Measurements from ENCODE around the gene ANKRD40.

ANKRD40 gene

GRCh38 chr17:50697663-50698272 lies 9.9 kb downstream of the ANKRD40 start:
- Histone ChIP-seq H3K27me3 (ENCODE audit: insufficient read depth, low read length) (no peaks in the 10 kb centered on the region), H2BK120ac (ENCODE audit: insufficient read depth, low read length, poor library complexity) (no peak overlapping the region), H3K18ac (ENCODE audit: low read length) (no peak overlapping the region), H3K79me1 (ENCODE audit: low read length) (no peaks in the 10 kb centered on the region), H4K8ac (ENCODE audit: low read depth, low read length) (no peak overlapping the region), H3K79me2 (ENCODE audit: control insufficient read depth, insufficient read depth, low read length, poor library complexity) (peaks cover 2% of the 10 kb centered on the region), H3K9me3 (ENCODE audit: insufficient read depth, low read depth, low read length) (peaks cover 1% of the 10 kb centered on the region), H4K12ac (ENCODE audit: low read depth, low read length) (no peak overlapping the region), H3K9ac (ENCODE audit: low read length) (no peak overlapping the region), H3K27ac (ENCODE audit: low read depth, low read length) (no peak overlapping the region), H3K14ac (ENCODE audit: low read length) (no peak overlapping the region), H4K91ac (ENCODE audit: low read depth, low read length) (no peak overlapping the region), H2BK12ac (ENCODE audit: low read length) (no peak overlapping the region), H3K4me1 (ENCODE audit: control insufficient read depth in 1 of 2, insufficient read depth in 2 of 2, low read length in 2 of 2) (no peaks in the 10 kb centered on the region), H3K4ac (ENCODE audit: low read depth, low read length) (no peak overlapping the region), H3K4me3 (ENCODE audit: low read depth, low read length) (no peak overlapping the region), H3K23ac (ENCODE audit: low read length) (no peak overlapping the region), H3K36me3 (ENCODE audit: control insufficient read depth in 1 of 2, insufficient read depth in 2 of 2, low read length in 2 of 2) (peaks cover 26 to 39% of the 10 kb centered on the region in 2 experiments), H2AFZ (ENCODE audit: insufficient read depth, low read length, poor library complexity) (no peak overlapping the region), H2AK5ac (ENCODE audit: low read length) (no peak overlapping the region), H3K4me2 (ENCODE audit: low read length) (no peak overlapping the region), H2BK5ac (ENCODE audit: low read depth, low read length, poor library complexity) (no peak overlapping the region)
- no CpG with 5 or more reads among the region's 3 CpGs for WGBS (ENCODE audit: extremely low coverage, insufficient coverage, insufficient read length)
- no peak for DNase-seq

DNA sequence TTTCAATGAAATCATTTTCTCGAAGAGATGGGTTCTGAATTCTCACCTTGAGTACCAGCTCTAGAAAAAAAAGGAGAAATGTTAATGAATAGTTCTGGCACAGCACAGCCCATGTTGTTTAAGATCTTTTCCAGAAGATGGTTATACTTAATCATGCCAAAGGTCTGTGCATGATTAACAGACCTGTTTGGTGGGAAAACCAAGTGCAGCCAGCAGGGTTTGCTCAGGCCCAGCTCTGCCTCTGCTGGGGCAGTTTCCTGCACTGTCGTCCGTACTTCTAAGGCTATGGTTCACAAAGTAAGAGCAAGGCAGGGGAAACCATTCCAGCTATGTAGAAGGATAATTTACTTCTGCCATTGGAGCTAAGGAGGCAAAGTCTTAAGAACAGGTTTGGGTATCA lies 10.7 kb downstream of the ANKRD40 start:
- Histone ChIP-seq H3K79me2 (ENCODE audit: control insufficient read depth, insufficient read depth, low read length, poor library complexity) (no peaks in the 10 kb centered on the region), H3K4ac (ENCODE audit: low read depth, low read length) (no peak overlapping the region), H3K4me3 (ENCODE audit: low read depth, low read length) (no peak overlapping the region), H2AFZ (ENCODE audit: insufficient read depth, low read length, poor library complexity) (no peak overlapping the region), H3K27ac (ENCODE audit: low read depth, low read length) (no peak overlapping the region), H4K12ac (ENCODE audit: low read depth, low read length) (no peak overlapping the region), H3K36me3 (ENCODE audit: control insufficient read depth in 1 of 2, insufficient read depth in 2 of 2, low read length in 2 of 2) (peaks cover 27 to 40% of the 10 kb centered on the region in 2 experiments), H3K4me1 (ENCODE audit: control insufficient read depth in 1 of 2, insufficient read depth in 2 of 2, low read length in 2 of 2) (no peaks in the 10 kb centered on the region), H2BK12ac (ENCODE audit: low read length) (no peak overlapping the region), H3K14ac (ENCODE audit: low read length) (no peak overlapping the region), H3K27me3 (ENCODE audit: insufficient read depth, low read length) (no peaks in the 10 kb centered on the region), H2BK5ac (ENCODE audit: low read depth, low read length, poor library complexity) (no peak overlapping the region), H2AK5ac (ENCODE audit: low read length) (no peak overlapping the region), H3K4me2 (ENCODE audit: low read length) (no peak overlapping the region), H3K79me1 (ENCODE audit: low read length) (no peaks in the 10 kb centered on the region), H3K9ac (ENCODE audit: low read length) (no peak overlapping the region), H4K8ac (ENCODE audit: low read depth, low read length) (no peak overlapping the region), H4K91ac (ENCODE audit: low read depth, low read length) (no peak overlapping the region), H3K18ac (ENCODE audit: low read length) (no peak overlapping the region), H3K23ac (ENCODE audit: low read length) (no peak overlapping the region), H3K9me3 (ENCODE audit: insufficient read depth, low read depth, low read length) (peaks cover 1% of the 10 kb centered on the region), H2BK120ac (ENCODE audit: insufficient read depth, low read length, poor library complexity) (no peak overlapping the region)
- no peak for DNase-seq
- no CpG with 5 or more reads among the region's 3 CpGs for WGBS (ENCODE audit: extremely low coverage, insufficient coverage, insufficient read length)

DNA sequence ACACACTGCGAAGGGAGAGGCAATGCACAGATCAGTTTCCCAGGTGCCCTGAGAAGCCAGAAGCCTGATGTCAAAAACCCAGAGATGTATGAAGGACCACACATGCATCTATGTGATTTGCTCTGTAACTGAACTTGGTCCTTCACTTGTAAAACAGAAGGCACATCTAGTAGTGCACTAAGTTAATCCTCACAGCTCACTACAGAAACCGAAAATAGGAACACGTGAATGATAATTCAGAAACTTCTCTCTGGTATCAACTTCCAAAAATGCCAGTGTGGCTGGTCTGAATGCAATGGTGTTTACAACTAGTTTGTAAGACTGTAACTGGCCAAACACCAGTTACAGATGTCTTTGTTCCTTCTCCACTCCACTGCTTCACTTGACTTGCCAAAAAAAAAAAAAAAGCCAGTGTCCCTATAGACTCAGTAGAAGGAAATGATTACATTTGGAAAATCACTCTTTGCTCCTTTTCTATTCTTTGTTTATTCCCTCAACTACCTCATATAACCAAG lies 11.3 kb downstream of the ANKRD40 start:
- no peak overlapping the region for H4K8ac ChIP-seq (ENCODE audit: low read depth, low read length)
- no peak overlapping the region for H2BK5ac ChIP-seq (ENCODE audit: low read depth, low read length, poor library complexity)
- no peak for DNase-seq
- no peak overlapping the region for H4K12ac ChIP-seq (ENCODE audit: low read depth, low read length)
- no peak overlapping the region for H2AFZ ChIP-seq (ENCODE audit: insufficient read depth, low read length, poor library complexity)
- no peak overlapping the region for H3K4me2 ChIP-seq (ENCODE audit: low read length)
- H4K91ac ChIP-seq (ENCODE audit: low read depth, low read length) = no peak overlapping the region
- H2BK120ac ChIP-seq (ENCODE audit: insufficient read depth, low read length, poor library complexity) = no peak overlapping the region
- no peak overlapping the region for H3K4ac ChIP-seq (ENCODE audit: low read depth, low read length)
- H3K9me3 ChIP-seq (ENCODE audit: insufficient read depth, low read depth, low read length) = peaks cover 1% of the 10 kb centered on the region
- no peak overlapping the region for H3K18ac ChIP-seq (ENCODE audit: low read length)
- H3K4me3 ChIP-seq (ENCODE audit: low read depth, low read length) = no peak overlapping the region
- no CpG with 5 or more reads among the region's 3 CpGs for WGBS (ENCODE audit: extremely low coverage, insufficient coverage, insufficient read length)
- H3K23ac ChIP-seq (ENCODE audit: low read length) = no peak overlapping the region
- no peaks in the 10 kb centered on the region for H3K27me3 ChIP-seq (ENCODE audit: insufficient read depth, low read length)
- H3K79me2 ChIP-seq (ENCODE audit: control insufficient read depth, insufficient read depth, low read length, poor library complexity) = no peaks in the 10 kb centered on the region
- H3K14ac ChIP-seq (ENCODE audit: low read length) = no peak overlapping the region
- H3K79me1 ChIP-seq (ENCODE audit: low read length) = no peaks in the 10 kb centered on the region
- peaks cover 27 to 40% of the 10 kb centered on the region in 2 experiments for H3K36me3 ChIP-seq (ENCODE audit: control insufficient read depth in 1 of 2, insufficient read depth in 2 of 2, low read length in 2 of 2)
- no peak overlapping the region for H3K27ac ChIP-seq (ENCODE audit: low read depth, low read length)
- H3K4me1 ChIP-seq (ENCODE audit: control insufficient read depth in 1 of 2, insufficient read depth in 2 of 2, low read length in 2 of 2) = no peaks in the 10 kb centered on the region
- H2BK12ac ChIP-seq (ENCODE audit: low read length) = no peak overlapping the region
- H3K9ac ChIP-seq (ENCODE audit: low read length) = no peak overlapping the region
- H2AK5ac ChIP-seq (ENCODE audit: low read length) = no peak overlapping the region

- Histone ChIP-seq H4K12ac (ENCODE audit: low read depth, low read length) (no peak overlapping the region), H3K23ac (ENCODE audit: low read length) (no peak overlapping the region), H2BK5ac (ENCODE audit: low read depth, low read length, poor library complexity) (no peak overlapping the region), H3K9ac (ENCODE audit: low read length) (no peak overlapping the region), H3K18ac (ENCODE audit: low read length) (no peak overlapping the region), H3K79me2 (ENCODE audit: control insufficient read depth, insufficient read depth, low read length, poor library complexity) (no peaks in the 10 kb centered on the region), H3K9me3 (ENCODE audit: insufficient read depth, low read depth, low read length) (no peaks in the 10 kb centered on the region), H3K4me2 (ENCODE audit: low read length) (no peak overlapping the region), H4K91ac (ENCODE audit: low read depth, low read length) (no peak overlapping the region), H2AK5ac (ENCODE audit: low read length) (no peak overlapping the region), H3K27ac (ENCODE audit: low read depth, low read length) (no peak overlapping the region), H3K4me1 (ENCODE audit: control insufficient read depth in 1 of 2, insufficient read depth in 2 of 2, low read length in 2 of 2) (peaks cover 8 to 11% of the 10 kb centered on the region in 2 experiments), H3K14ac (ENCODE audit: low read length) (no peak overlapping the region), H2BK120ac (ENCODE audit: insufficient read depth, low read length, poor library complexity) (no peak overlapping the region), H3K36me3 (ENCODE audit: control insufficient read depth in 1 of 2, insufficient read depth in 2 of 2, low read length in 2 of 2) (peaks cover 16 to 31% of the 10 kb centered on the region in 2 experiments), H2AFZ (ENCODE audit: insufficient read depth, low read length, poor library complexity) (no peak overlapping the region), H3K4ac (ENCODE audit: low read depth, low read length) (no peak overlapping the region), H3K4me3 (ENCODE audit: low read depth, low read length) (no peak overlapping the region), H3K79me1 (ENCODE audit: low read length) (no peaks in the 10 kb centered on the region), H2BK12ac (ENCODE audit: low read length) (no peak overlapping the region), H3K27me3 (ENCODE audit: insufficient read depth, low read length) (no peaks in the 10 kb centered on the region), H4K8ac (ENCODE audit: low read depth, low read length) (no peak overlapping the region)
- no peak for DNase-seq
- WGBS (ENCODE audit: extremely low coverage, insufficient coverage, insufficient read length) = no CpG with 5 or more reads among the region's 5 CpGs
Observed at GRCh38 chr17:50693036-50693682, 14.6 kb downstream of the ANKRD40 start.

All from trophoblast cell (in vitro differentiated cells and primary cell).